ES-I3 (cell line): ENCODE data around the gene LARP1.
"Not testable (repeated sequence)": the region's sequence is repeated elsewhere in the genome, so short reads cannot be mapped to it uniquely, and the experiment has no call there.

Experiments used
- H3K36me3 ChIP-seq: 2 replicates; pipeline ENCODE4 v1.6.1; 2013; ENCODE audit warnings: mild to moderate bottlenecking, low read length, control low read depth, moderate library complexity; ENCODE audit not compliant: insufficient read depth
- H3K4me1 ChIP-seq: 2 replicates; pipeline ENCODE4 v1.6.1; 2013; ENCODE audit warnings: mild to moderate bottlenecking, control low read depth, low read length; ENCODE audit not compliant: insufficient read depth
- H3K9ac ChIP-seq: 2 replicates; pipeline ENCODE4 v1.6.1; 2013; ENCODE audit warnings: low read depth, mild to moderate bottlenecking, low read length, moderate library complexity
- H3K9me3 ChIP-seq: 2 replicates; pipeline ENCODE4 v1.6.1; 2013; ENCODE audit warnings: mild to moderate bottlenecking, low read length, moderate library complexity; ENCODE audit not compliant: control insufficient read depth, insufficient read depth

Gene LARP1

DNA sequence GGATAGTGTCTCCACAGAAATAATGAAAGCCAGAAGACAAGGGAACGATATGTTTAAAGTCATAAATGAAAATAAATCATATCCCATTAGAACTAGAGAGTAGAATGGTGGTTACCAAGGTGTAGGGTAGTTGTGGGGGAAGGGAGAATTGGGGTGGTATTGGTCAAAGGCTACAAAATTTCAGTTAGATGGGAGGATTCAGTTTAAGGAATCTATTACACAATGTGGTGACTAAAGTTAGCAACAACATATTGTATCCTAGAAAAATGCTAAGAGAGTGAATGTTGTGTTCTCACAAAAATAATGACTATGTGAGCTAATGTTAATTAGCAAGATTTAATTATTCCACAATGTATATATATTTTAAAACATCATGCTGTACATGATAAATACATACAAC lies 27.8 kb upstream of the LARP1 start:
- H3K4me1 ChIP-seq = peaks cover 10% of the 10 kb centered on the region; the same call in 1 of the 2 replicates
- H3K9ac ChIP-seq = no peak overlapping the region
- H3K36me3 ChIP-seq = no peaks in the 10 kb centered on the region
- H3K9me3 ChIP-seq = no peaks in the 10 kb centered on the region

DNA sequence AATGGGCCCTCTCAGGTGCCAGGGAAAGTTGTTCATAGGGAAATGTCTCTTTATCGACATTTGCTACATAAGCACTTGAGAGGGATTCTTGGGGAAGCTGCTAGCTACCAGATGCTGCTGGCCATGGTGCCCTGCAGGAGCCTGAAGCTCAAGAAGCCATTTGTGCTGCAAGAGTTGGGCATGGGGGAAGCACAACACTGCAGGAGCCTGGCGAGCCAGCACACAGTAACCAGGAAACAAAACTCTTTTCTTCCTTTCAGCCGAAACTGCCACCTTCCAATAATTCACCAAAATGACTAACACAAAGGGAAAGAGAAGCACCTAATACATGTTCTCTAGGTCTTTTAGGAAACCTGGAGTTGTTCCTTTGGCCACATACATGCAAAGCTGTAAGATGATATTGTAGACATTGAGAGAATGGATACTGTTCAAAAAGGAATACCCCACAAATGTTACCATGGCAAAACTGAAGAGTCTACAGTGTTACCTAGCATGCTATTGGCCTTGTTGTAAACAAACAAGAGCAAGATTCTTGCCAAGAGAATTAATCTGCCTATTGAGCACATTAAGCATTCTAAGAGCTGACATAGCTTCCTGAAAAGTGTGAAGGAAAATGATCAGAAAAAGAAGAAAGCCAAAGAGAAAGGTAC lies 26.1 kb upstream of the LARP1 start:
- no peaks in the 10 kb centered on the region for H3K9me3 ChIP-seq
- peaks cover 4% of the 10 kb centered on the region; the same call in 1 of the 2 replicates for H3K4me1 ChIP-seq
- no peaks in the 10 kb centered on the region for H3K36me3 ChIP-seq
- H3K9ac ChIP-seq = no peak overlapping the region

DNA sequence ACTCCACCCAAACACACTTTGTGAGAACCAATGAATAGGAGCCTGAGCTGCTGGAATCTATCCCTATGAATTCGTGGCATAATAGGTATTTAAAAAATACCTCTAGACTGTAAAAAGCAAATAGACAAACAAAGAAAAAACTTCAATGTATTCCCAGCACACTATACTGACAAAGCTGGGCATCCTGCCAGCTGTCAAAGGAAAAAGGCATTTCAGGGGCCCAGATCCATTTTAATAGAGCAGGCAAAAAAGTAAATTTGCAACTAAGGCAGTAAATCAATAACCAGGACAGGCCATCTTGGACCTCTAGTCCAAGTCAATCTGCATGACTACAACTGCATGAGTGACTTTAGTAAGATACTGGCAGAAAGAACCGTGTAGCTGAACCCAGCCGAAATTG lies 25.6 kb upstream of the LARP1 start:
- Histone ChIP-seq H3K9ac (no peak overlapping the region), H3K36me3 (no peaks in the 10 kb centered on the region), H3K4me1 (peaks cover 4% of the 10 kb centered on the region; the same call in 1 of the 2 replicates), H3K9me3 (no peaks in the 10 kb centered on the region)

DNA sequence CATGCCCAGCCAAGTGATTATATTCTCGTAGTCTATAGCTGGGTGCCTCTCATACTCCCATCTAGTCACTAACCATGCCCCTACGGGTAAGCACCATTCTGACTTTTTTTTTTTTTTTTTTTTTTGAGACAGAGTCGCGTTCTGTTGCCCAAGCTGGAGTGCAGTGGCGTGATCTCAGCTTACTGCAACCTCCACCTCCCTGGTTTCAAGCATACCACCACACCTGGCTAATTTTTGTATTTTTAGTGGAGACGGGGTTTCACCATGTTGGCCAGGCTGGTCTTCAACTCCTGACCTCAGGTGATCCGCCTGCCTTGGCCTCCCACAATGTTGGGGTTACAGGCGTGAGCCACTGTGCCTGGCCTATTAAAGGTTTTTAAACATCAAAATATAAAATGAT lies 24.4 kb upstream of the LARP1 start:
- H3K9me3 ChIP-seq, H3K36me3 ChIP-seq, H3K4me1 ChIP-seq, H3K9ac ChIP-seq: not testable (repeated sequence)

DNA sequence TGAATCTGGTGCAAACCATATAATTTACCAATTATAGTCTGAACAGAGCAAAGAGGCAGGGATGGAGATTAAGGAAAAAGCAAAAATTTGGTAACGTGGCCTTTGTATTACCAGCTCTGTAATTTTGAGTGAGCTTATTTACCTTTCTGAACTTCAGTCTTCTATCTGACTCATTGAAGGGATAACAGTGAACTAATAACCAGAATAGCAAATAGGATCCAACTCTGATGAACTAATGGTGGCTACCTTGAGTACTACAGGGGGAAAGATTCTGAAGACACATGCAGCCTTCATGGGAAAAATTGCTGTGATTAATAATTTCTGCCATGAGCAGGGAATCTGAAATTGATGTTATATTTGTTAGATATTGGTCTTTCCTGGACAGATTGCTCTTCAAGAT lies 23.0 kb upstream of the LARP1 start:
- Histone ChIP-seq H3K9me3 (no peaks in the 10 kb centered on the region), H3K9ac (no peak overlapping the region), H3K4me1 (peaks cover 4% of the 10 kb centered on the region; the same call in 1 of the 2 replicates), H3K36me3 (no peaks in the 10 kb centered on the region)

DNA sequence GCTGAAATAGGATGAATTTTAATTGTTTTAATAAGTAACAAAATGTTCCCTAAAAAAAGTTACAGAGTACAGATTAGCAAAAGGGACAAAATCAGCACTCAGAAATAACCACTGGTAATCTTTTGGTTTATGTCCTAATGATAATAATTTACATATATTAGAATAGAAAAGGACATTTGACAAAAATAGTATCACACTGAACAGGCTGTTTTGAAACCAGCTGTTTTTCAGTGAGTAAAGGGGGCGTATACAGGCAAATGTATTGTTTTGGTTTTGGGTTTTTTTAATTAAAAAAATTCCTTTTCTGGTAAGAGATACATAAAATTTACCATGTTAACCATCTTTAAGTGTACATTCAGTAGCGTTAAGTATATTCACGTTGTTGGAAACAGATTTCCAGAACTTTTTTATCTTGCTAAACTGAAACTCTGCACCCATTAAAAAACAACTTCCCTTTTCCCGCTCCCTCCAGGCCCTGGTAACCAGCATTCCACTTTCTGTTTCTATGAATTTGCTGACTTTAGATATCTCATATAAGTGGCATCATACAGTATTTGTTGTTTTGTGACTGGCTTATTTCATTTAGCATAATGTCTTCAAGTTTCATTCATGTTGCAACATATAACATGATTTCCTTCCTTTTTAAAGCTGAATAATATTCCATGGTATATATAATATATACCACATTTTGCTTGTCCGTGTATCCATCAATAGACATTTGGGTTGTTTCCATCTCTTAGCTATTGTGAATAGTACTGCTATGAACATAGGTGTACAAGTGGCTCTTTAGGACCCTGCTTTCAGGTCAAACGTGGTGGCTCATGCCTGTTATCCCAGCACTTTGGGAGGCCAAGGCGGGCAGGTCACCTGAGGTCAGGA lies 20.6 kb upstream of the LARP1 start:
- Histone ChIP-seq H3K9ac (no peak overlapping the region), H3K9me3 (no peaks in the 10 kb centered on the region), H3K36me3 (no peaks in the 10 kb centered on the region), H3K4me1 (peaks cover 10% of the 10 kb centered on the region; the same call in 1 of the 2 replicates)

DNA sequence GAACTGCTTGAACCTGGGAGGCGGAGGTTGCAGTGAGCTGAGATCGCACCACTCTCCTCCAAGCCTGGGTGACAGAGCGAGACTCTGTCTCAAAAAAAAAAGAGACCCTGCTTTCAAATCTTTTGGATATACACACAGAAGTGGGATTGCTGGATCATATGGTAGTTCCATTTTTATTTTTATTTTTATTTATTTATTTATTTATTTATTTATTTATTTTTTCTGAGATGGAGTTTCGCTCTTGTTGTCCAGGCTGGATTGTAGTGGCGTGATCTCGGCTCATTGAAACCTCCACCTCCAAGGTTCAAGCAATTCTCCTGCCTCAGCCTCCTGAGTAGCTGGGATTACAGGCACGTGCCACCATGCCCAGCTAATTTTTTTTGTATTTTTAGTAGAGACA lies 19.8 kb upstream of the LARP1 start:
- peaks cover 10% of the 10 kb centered on the region; the same call in 1 of the 2 replicates for H3K4me1 ChIP-seq
- H3K36me3 ChIP-seq, H3K9me3 ChIP-seq, H3K9ac ChIP-seq: not testable (repeated sequence)

DNA sequence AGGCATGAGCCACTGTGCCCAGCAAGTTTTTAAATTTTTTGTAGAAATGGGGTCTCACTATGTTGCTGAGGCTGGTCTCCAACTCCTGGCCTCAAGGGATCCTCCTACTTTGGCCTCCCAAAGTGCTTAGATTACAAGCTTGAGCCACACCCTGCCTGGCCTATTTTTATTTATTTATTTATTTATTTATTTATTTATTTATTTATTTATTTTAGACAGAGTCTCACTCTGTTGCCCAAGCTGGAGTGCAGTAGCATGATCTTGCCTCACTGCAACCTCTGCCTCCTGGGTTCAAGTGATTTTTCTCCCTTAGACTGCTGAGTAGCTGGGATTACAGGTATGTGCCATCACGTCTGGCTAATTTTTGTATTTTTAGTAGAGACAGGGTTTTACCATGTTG lies 18.8 kb upstream of the LARP1 start:
- H3K9me3 ChIP-seq, H3K36me3 ChIP-seq, H3K4me1 ChIP-seq, H3K9ac ChIP-seq: not testable (repeated sequence)

DNA sequence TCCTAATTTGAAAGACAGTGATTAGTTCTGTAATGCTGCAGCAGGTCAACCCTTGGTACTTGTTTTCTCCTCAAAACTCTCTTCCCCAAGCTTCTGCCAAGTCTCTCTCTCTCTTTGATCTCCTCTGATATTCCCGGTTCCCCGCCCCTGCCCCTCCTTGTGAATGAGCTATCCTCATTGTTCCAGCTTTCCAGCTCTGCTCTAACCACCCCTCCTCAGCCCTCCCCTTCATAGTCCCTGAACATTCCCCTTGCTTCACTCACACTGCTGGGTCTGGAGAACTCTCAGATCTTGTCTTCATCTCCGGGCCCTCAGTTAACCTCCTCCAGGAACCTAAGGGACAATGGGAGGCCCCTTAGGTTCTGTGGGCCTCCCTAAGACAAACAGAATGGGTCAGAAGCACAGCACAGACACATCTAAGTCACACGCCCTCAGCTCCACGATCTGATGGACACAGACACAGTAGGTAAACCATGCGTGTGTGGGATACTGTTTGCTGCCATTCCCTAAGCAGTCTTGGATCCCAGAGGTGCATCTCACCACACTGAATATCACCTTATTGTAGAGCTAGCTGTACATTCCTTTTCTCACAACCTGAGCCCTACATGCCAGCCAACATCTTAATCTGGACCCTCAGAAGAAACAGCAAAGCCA lies 17.4 kb upstream of the LARP1 start:
- H3K9me3 ChIP-seq = no peaks in the 10 kb centered on the region
- H3K4me1 ChIP-seq = peaks cover 6% of the 10 kb centered on the region; the same call in 1 of the 2 replicates
- no peak overlapping the region for H3K9ac ChIP-seq
- H3K36me3 ChIP-seq = no peaks in the 10 kb centered on the region

DNA sequence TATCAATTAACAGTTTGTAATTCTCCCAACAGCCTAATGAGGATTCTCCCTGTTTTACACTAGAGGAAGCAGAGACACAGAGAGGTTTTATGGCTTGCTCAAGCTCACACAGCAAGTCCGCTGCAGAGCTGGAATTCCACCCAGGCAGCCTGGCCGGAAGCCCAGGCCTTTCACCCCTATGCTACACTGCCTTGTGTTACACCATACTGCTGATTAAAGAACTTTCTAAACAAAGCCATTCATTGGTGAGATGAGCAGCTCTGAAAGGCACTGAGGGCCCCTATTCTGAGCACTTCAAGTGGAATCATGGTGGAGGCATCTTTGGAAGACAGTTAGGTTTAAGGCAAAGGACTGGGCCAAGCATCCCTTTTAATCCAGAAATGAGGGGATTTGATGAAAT lies 14.7 kb upstream of the LARP1 start:
- Histone ChIP-seq H3K36me3 (no peaks in the 10 kb centered on the region), H3K9me3 (no peaks in the 10 kb centered on the region), H3K4me1 (peaks cover 6% of the 10 kb centered on the region; the same call in 1 of the 2 replicates), H3K9ac (no peak overlapping the region)

DNA sequence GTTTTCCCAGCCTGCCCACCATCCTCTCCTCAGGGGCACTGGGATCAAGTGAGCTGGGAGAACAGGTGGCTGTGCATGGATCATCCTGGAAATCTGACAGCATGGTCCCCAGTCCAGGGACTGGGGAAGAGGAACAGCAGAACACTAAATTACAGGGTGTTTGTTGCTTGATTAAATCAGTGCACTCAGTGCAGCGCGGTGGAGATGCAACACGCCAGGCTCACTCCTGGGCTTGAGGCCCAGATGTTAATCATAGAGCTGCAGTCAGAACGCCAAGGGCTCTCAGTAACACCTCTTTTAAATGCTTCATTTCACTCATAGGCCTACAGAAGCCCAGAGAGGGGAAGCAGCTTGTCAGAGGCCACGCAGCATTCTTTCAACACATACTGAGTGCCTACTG lies 14.2 kb upstream of the LARP1 start:
- Histone ChIP-seq H3K4me1 (peaks cover 6% of the 10 kb centered on the region; the same call in 1 of the 2 replicates), H3K36me3 (no peaks in the 10 kb centered on the region), H3K9ac (no peak overlapping the region), H3K9me3 (no peaks in the 10 kb centered on the region)

DNA sequence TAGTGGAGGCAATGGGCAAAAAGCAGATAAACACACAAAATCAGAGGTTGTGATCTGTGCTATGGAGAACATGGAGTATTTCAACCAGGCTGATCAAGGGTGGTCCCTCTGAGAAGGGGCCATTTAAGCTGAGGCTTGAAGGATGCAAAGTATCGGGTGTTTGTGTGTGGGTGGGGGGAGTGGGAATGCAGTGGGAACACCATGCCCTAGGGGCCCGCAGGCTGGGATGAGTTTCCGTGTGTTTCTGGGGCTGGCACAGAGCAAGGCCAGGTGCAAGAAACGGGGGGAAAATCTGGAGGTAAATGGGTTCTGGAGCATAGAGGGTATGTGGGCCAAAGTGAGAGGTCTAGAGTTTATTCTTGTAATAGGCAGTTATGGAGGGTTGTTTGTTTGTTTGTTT lies 13.8 kb upstream of the LARP1 start:
- H3K36me3 ChIP-seq = no peaks in the 10 kb centered on the region
- H3K9ac ChIP-seq = no peak overlapping the region
- H3K9me3 ChIP-seq = no peaks in the 10 kb centered on the region
- H3K4me1 ChIP-seq = peaks cover 6% of the 10 kb centered on the region; the same call in 1 of the 2 replicates

DNA sequence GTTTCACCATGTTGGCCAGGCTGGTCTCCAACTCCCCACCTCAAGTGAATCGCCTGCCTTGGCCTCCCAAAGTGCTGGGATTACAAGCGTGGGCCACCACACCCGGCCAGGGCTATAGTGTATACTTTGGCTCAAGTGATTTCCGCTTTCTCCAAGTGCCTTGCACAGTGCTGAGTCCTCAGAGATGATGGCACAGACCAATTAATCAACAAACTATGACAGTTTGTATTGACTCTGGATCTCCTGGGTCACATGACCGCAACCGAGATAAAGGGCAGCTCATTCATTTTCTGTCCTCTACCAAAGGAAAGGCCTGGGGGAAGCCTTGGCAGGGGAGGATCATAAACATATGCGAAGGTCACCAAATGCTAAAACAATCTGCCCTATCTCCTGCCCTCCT lies 11.4 kb upstream of the LARP1 start:
- H3K9me3 ChIP-seq = no peaks in the 10 kb centered on the region
- H3K36me3 ChIP-seq = no peaks in the 10 kb centered on the region
- H3K4me1 ChIP-seq = peaks cover 3% of the 10 kb centered on the region; the same call in 1 of the 2 replicates
- H3K9ac ChIP-seq = no peak overlapping the region

DNA sequence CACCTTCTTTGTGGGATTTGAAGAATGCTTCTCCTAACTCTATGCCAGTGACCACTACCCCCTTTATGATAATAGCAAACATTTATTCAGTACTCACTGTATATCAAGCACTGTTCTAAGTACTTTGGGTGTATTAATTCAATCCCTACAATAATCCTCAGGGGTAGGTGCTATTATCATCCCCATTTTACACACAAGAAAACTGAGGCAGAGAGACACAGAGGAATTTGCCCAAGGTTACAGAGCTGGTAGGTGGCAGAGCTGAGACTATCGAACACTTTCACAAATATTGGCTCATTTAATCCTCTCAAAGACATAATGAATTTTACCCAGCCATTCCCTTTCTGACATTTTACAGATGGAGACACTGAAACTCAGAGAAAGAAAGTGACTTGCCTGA lies 9.8 kb upstream of the LARP1 start:
- H3K36me3 ChIP-seq = no peaks in the 10 kb centered on the region

More for the DNA sequence above, 9.8 kb upstream of the LARP1 start:
- Histone ChIP-seq H3K9me3 (no peaks in the 10 kb centered on the region), H3K4me1 (peaks cover 13% of the 10 kb centered on the region; the same call in 1 of the 2 replicates), H3K9ac (no peak overlapping the region)
